PC-3 (cell line): ENCODE results near the gene PKIG. TPM values are rescaled to one million over a fixed set of nuclear protein-coding genes. Genes with fewer than 3 reads are reported as not detected.
"Not testable (repeated sequence)": the region's sequence is repeated elsewhere in the genome, so short reads cannot be mapped to it uniquely, and the experiment has no call there.

Source experiments
- ATAC-seq: fragments of 200-7000 bp; cut with Tn5 transposase; 2 replicates; pipeline ENCODE4 v1.9.1; 2020; ENCODE audit warnings: mild to moderate bottlenecking, moderate library complexity
- BruUV-seq: library from RNA; stranded (reverse); fragments of 400-500 nt; replicated peaks from 2 replicates; lab custom pipeline; 2021; lab: Mats Ljungman, UMichigan
- CTCF ChIA-PET: fragments of 300-600 bp; sonication (Branson Sonifier 250); formaldehyde crosslinking; loops from one replicate; lab custom pipeline; 2022; ENCODE audit warnings: antibody characterized with exemption; lab: Charles Lee
- POLR2A ChIA-PET: fragments of 300-600 bp; sonication (Branson Sonifier 250); formaldehyde crosslinking; loops from one replicate; lab custom pipeline; 2022; ENCODE audit warnings: antibody characterized with exemption; ENCODE audit not compliant: unreplicated experiment; lab: Charles Lee
- DNase-seq: peaks from one replicate; pipeline ENCODE4 v3.0.0-alpha.2; 2015
- H2AFZ ChIP-seq: fragments of 300-600 bp; sonication (generic); 2 replicates; pipeline ENCODE4 v1.6.0; 2016; ENCODE audit warnings: antibody characterized with exemption, low read length
- H3F3A ChIP-seq: fragments of 300-600 bp; sonication (generic); one replicate; pipeline ENCODE4 v1.6.0; 2017; ENCODE audit warnings: antibody characterized with exemption, low read length, control low read depth, mild to moderate bottlenecking; ENCODE audit not compliant: unreplicated experiment
- H3K27ac ChIP-seq: fragments of 300-600 bp; sonication (generic); 2 replicates; pipeline ENCODE4 v1.5.1; 2016; ENCODE audit warnings: mild to moderate bottlenecking, low read length
- H3K27me3 ChIP-seq: fragments of 300-600 bp; sonication (generic); 2 replicates; pipeline ENCODE4 v1.6.1; 2016; ENCODE audit warnings: low read length, mixed read lengths
- H3K36me3 ChIP-seq: fragments of 300-600 bp; sonication (generic); 2 replicates; pipeline ENCODE4 v1.6.1; 2016; ENCODE audit warnings: low read depth, mixed run types, low read length, mixed read lengths
- H3K4me1 ChIP-seq: fragments of 300-600 bp; sonication (generic); 2 replicates; pipeline ENCODE4 v1.5.1; 2016; ENCODE audit warnings: low read length; ENCODE audit not compliant: insufficient read depth
- H3K4me2 ChIP-seq: fragments of 300-600 bp; sonication (generic); 2 replicates; pipeline ENCODE4 v1.6.0; 2016; ENCODE audit warnings: low read length
- H3K4me3 ChIP-seq: fragments of 300-600 bp; sonication (generic); 2 replicates; pipeline ENCODE4 v1.5.1; 2016; ENCODE audit warnings: mild to moderate bottlenecking, low read length, mixed read lengths
- H3K79me2 ChIP-seq: fragments of 300-600 bp; sonication (generic); 2 replicates; pipeline ENCODE4 v1.6.1; 2017; ENCODE audit warnings: low read length, mixed read lengths
- H3K9ac ChIP-seq: fragments of 300-600 bp; sonication (generic); 2 replicates; pipeline ENCODE4 v1.6.0; 2016; ENCODE audit warnings: mild to moderate bottlenecking, low read length
- H3K9me2 ChIP-seq: fragments of 300-600 bp; sonication (generic); replicated peaks from 2 replicates; pipeline ENCODE4 v1.6.1; 2016; ENCODE audit warnings: mixed run types, low read length, mixed read lengths
- H3K9me3 ChIP-seq: fragments of 300-600 bp; sonication (generic); 2 replicates; pipeline ENCODE4 v1.6.1; 2016; ENCODE audit warnings: low read length, mixed read lengths
- H4K20me1 ChIP-seq: fragments of 300-600 bp; sonication (generic); 2 replicates; pipeline ENCODE4 v1.6.1; 2016; ENCODE audit warnings: low read length, mixed read lengths
- CTCF ChIP-seq: fragments of 300-600 bp; sonication (generic); conservative IDR thresholded peaks from 2 replicates; pipeline ENCODE4 v1.5.1; 2017; ENCODE audit warnings: antibody characterized with exemption, low read depth, mild to moderate bottlenecking, low read length
- EZH2 ChIP-seq: fragments of 300-600 bp; sonication (generic); IDR thresholded peaks from one replicate; pipeline ENCODE4 v1.6.1; 2017; ENCODE audit warnings: antibody characterized with exemption, mild to moderate bottlenecking, low read length; ENCODE audit not compliant: unreplicated experiment
- EZH2phosphoT487 ChIP-seq: fragments of 300-600 bp; sonication (generic); IDR thresholded peaks from 2 replicates; pipeline ENCODE4 v1.6.1; 2018; ENCODE audit warnings: mild to moderate bottlenecking, antibody characterized with exemption, low read length, borderline replicate concordance
- intact Hi-C: fragments of 100-400 bp; cut with micrococcal nuclease; formaldehyde crosslinking; loops from 2 replicates; pipeline ENCODE4 v1.9.0; 2023
- total RNA-seq: library from RNA; depleted of rRNA; stranded (reverse); fragments of >200 nt; gene quantifications from 2 replicates; pipeline ENCODE4 v1.2.3, GENCODE V29; 2014

Gene PKIG
- total RNA-seq, 1 experiment from 2014 or later, result 47.5 TPM

- no TSS peak for BruUV-seq
- Histone ChIP-seq H3F3A (no peaks in the 10 kb centered on the region), H4K20me1 (no peaks in the 10 kb centered on the region), H3K36me3 (no peaks in the 10 kb centered on the region), H2AFZ (no peak overlapping the region), H3K9me2 (no peaks in the 10 kb centered on the region), H3K27me3 (no peaks in the 10 kb centered on the region), H3K4me3 (no peak overlapping the region), H3K4me2 (no peak overlapping the region), H3K4me1 (peaks cover 7% of the 10 kb centered on the region; the same call in 1 of the 2 replicates), H3K9me3 (no peaks in the 10 kb centered on the region), H3K9ac (no peak overlapping the region), H3K79me2 (no peaks in the 10 kb centered on the region), H3K27ac (no peak overlapping the region)
- DNase-seq (no peak), ATAC-seq (no peak)
- TF ChIP-seq EZH2phosphoT487 (no peak), EZH2 (no peak), CTCF (no peak)
- CTCF ChIA-PET, result no interaction called here
- intact Hi-C loops, result no loop called here
- POLR2A ChIA-PET, result no interaction called here
Measured at GRCh38 chr20:44653546-44653945, 71.2 kb downstream of the PKIG start.

- CTCF ChIA-PET, H3K27me3 ChIP-seq, H2AFZ ChIP-seq, H3K27ac ChIP-seq, H3K36me3 ChIP-seq, ATAC-seq, H3K4me3 ChIP-seq, H3K4me2 ChIP-seq, H4K20me1 ChIP-seq, H3K4me1 ChIP-seq, intact Hi-C loops, H3F3A ChIP-seq, H3K79me2 ChIP-seq, POLR2A ChIA-PET, H3K9me3 ChIP-seq, H3K9me2 ChIP-seq, H3K9ac ChIP-seq, BruUV-seq, DNase-seq: not testable (repeated sequence)
Measured at GRCh38 chr20:44654210-44654609, 71.8 kb downstream of the PKIG start.

GRCh38 chr20:44656448-44656847 lies 74.1 kb downstream of the PKIG start:
- no TSS peak for BruUV-seq
- Histone ChIP-seq H3K4me2 (no peak overlapping the region), H3K9me2 (no peaks in the 10 kb centered on the region), H3K4me1 (no peaks in the 10 kb centered on the region), H3K9ac (no peak overlapping the region), H3F3A (no peaks in the 10 kb centered on the region), H3K4me3 (no peak overlapping the region), H3K36me3 (no peaks in the 10 kb centered on the region), H2AFZ (no peak overlapping the region), H4K20me1 (no peaks in the 10 kb centered on the region), H3K9me3 (no peaks in the 10 kb centered on the region), H3K27ac (no peak overlapping the region), H3K27me3 (no peaks in the 10 kb centered on the region), H3K79me2 (no peaks in the 10 kb centered on the region)
- intact Hi-C loops, result no loop called here
- ATAC-seq (no peak), DNase-seq (no peak)
- POLR2A ChIA-PET, result no interaction called here
- TF ChIP-seq CTCF, result no peak
- TF ChIP-seq EZH2phosphoT487, result no peak
- TF ChIP-seq EZH2, result no peak
- CTCF ChIA-PET, result no interaction called here
